Astrocyte (in vitro differentiated cells and primary cell): Measurements from ENCODE around the gene FPGS. TPM values are rescaled to one million over a fixed set of nuclear protein-coding genes. Genes with fewer than 3 reads are reported as not detected.

Experiments
- DNase-seq: peaks from one replicate; pipeline ENCODE4 v3.0.0-alpha.2; 2010; ENCODE audit warnings: low read depth
- FAIRE-seq: peaks from 2 replicates; lab custom pipeline; 2011; peaks lifted over from hg19 to GRCh38; lab: Jason Lieb, UNC
- H2AFZ ChIP-seq: 2 replicates; pipeline ENCODE4 v1.6.0; 2012; ENCODE audit warnings: low read depth, low read length, inconsistent platforms
- H3K27ac ChIP-seq: 2 replicates; pipeline ENCODE4 v1.5.1; 2011; ENCODE audit warnings: low read depth, low read length, inconsistent platforms
- H3K27me3 ChIP-seq: 2 replicates; pipeline ENCODE4 v1.6.0; 2011; ENCODE audit warnings: low read length, inconsistent platforms; ENCODE audit not compliant: insufficient read depth
- H3K36me3 ChIP-seq: 2 replicates; pipeline ENCODE4 v1.5.1; 2011; ENCODE audit warnings: low read length, inconsistent platforms; ENCODE audit not compliant: insufficient read depth
- H3K4me1 ChIP-seq: 2 replicates; pipeline ENCODE4 v1.5.1; 2011; ENCODE audit warnings: low read length, inconsistent platforms; ENCODE audit not compliant: insufficient read depth
- H3K4me2 ChIP-seq: 2 replicates; pipeline ENCODE4 v1.6.0; 2012; ENCODE audit warnings: low read length, inconsistent platforms
- H3K4me3 ChIP-seq: 2 replicates; pipeline ENCODE4 v1.5.1; 2011; ENCODE audit warnings: low read depth, mild to moderate bottlenecking, low read length, inconsistent platforms; ENCODE audit not compliant: insufficient read depth
- H3K79me2 ChIP-seq: 2 replicates; pipeline ENCODE4 v1.6.0; 2012; ENCODE audit warnings: mild to moderate bottlenecking, low read length, inconsistent platforms; ENCODE audit not compliant: insufficient read depth
- H3K9ac ChIP-seq: 2 replicates; pipeline ENCODE4 v1.6.0; 2012; ENCODE audit warnings: mild to moderate bottlenecking, low read length, inconsistent platforms
- H3K9me3 ChIP-seq: 2 replicates; pipeline ENCODE4 v1.5.1; 2012; ENCODE audit warnings: low read depth, mild to moderate bottlenecking, low read length, inconsistent platforms; ENCODE audit not compliant: insufficient read depth
- H4K20me1 ChIP-seq: 2 replicates; pipeline ENCODE4 v1.6.0; 2012; ENCODE audit warnings: low read length, inconsistent platforms; ENCODE audit not compliant: insufficient read depth
- H3K27ac Mint-ChIP-seq: one replicate; pipeline ENCODE4 v1.8.0; 2021; ENCODE audit warnings: mild to moderate bottlenecking, mixed read lengths; ENCODE audit not compliant: unreplicated experiment
- H3K27me3 Mint-ChIP-seq: one replicate; pipeline ENCODE4 v1.8.0; 2021; ENCODE audit warnings: low read depth, mixed read lengths; ENCODE audit not compliant: unreplicated experiment
- H3K36me3 Mint-ChIP-seq: one replicate; pipeline ENCODE4 v1.8.0; 2021; ENCODE audit warnings: low read depth, mixed read lengths; ENCODE audit not compliant: unreplicated experiment
- H3K4me1 Mint-ChIP-seq: one replicate; pipeline ENCODE4 v1.8.0; 2021; ENCODE audit warnings: low read depth, mixed read lengths; ENCODE audit not compliant: unreplicated experiment
- H3K4me3 Mint-ChIP-seq: one replicate; pipeline ENCODE4 v1.8.0; 2021; ENCODE audit warnings: mild to moderate bottlenecking, moderate library complexity, mixed read lengths; ENCODE audit not compliant: unreplicated experiment
- H3K9me3 Mint-ChIP-seq: one replicate; pipeline ENCODE4 v1.8.0; 2021; ENCODE audit warnings: mild to moderate bottlenecking, mixed read lengths; ENCODE audit not compliant: unreplicated experiment
- EZH2 ChIP-seq: IDR thresholded peaks from 2 replicates; pipeline ENCODE4 v1.6.1; 2012; ENCODE audit warnings: mild to moderate bottlenecking, low read length, inconsistent platforms; ENCODE audit not compliant: insufficient read depth
- total RNA-seq: library from RNA; stranded (reverse); gene quantifications from 2 replicates; pipeline ENCODE4 v1.2.1, GENCODE V29; 2021
- TF ChIP-seq, protein P1 (sequence below): IDR thresholded peaks from 2 replicates; pipeline ENCODE4 v1.5.1; 2011; ENCODE audit warnings: low read depth, mild to moderate bottlenecking, inconsistent platforms, low read length, moderate library complexity; ENCODE audit not compliant: insufficient read depth

Gene FPGS
- total RNA-seq, 1 donor from 2014 or later, result 49.4 TPM

DNA sequence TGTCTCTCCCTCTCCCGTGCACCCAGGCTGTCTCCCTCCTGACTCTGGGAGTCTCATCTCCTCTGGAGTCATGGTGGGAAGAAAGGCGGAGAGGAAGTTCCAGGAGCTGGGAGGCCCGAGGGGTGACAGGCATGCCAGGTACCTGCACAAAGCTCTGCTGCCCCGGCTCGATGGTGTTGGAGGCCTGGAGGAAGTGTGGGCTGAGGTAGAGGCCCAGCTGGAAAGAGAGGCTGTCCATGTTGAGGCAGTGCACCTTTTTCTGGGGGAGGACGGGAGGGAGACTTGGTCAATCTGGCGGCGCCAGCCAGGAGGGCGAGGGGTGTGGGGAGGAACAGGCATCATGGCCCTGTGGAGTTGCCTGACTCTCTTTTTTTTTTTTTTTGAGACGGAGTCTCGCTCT lies 15.9 kb downstream of the FPGS start:
- Mint-ChIP-seq H3K4me3 (no peak overlapping the region), H3K36me3 (peaks cover 12% of the 10 kb centered on the region), H3K27me3 (no peaks in the 10 kb centered on the region), H3K9me3 (no peaks in the 10 kb centered on the region), H3K27ac (no peak overlapping the region), H3K4me1 (peaks cover 1% of the 10 kb centered on the region)
- H3K4me1 ChIP-seq, result no peaks in the 10 kb centered on the region
- H3K79me2 ChIP-seq, result no peaks in the 10 kb centered on the region
- H3K27ac ChIP-seq, result no peak overlapping the region
- FAIRE-seq (no peak), DNase-seq (no peak)
- H3K4me2 ChIP-seq, result no peak overlapping the region
- TF ChIP-seq, protein P1, sequence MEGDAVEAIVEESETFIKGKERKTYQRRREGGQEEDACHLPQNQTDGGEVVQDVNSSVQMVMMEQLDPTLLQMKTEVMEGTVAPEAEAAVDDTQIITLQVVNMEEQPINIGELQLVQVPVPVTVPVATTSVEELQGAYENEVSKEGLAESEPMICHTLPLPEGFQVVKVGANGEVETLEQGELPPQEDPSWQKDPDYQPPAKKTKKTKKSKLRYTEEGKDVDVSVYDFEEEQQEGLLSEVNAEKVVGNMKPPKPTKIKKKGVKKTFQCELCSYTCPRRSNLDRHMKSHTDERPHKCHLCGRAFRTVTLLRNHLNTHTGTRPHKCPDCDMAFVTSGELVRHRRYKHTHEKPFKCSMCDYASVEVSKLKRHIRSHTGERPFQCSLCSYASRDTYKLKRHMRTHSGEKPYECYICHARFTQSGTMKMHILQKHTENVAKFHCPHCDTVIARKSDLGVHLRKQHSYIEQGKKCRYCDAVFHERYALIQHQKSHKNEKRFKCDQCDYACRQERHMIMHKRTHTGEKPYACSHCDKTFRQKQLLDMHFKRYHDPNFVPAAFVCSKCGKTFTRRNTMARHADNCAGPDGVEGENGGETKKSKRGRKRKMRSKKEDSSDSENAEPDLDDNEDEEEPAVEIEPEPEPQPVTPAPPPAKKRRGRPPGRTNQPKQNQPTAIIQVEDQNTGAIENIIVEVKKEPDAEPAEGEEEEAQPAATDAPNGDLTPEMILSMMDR, result no peak
- H3K9ac ChIP-seq, result no peak overlapping the region
- H3K4me3 ChIP-seq, result no peak overlapping the region
- H2AFZ ChIP-seq, result no peak overlapping the region
- H4K20me1 ChIP-seq, result peaks cover 4% of the 10 kb centered on the region
- H3K36me3 ChIP-seq, result peaks cover 2% of the 10 kb centered on the region
- H3K9me3 ChIP-seq, result no peaks in the 10 kb centered on the region
- no peaks in the 10 kb centered on the region for H3K27me3 ChIP-seq

DNA sequence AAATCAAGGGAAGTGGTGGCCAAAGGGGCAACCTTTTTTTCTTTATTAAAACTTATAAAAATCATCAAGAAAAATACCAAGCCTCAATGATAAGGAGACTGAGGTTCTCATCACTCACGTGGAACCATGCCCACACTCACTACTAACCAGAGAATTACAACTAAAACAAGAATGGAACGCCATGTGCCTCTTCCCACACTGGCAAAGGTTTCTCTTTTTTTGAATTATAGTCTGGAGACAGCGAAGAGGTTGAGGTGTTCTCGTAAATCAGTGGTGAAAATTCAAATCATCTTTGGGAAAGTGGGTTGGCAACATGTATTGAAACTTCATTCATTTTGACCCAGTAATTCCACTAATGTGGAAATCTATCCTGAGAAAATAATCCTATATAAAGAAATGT lies 19.4 kb downstream of the FPGS start:
- Histone ChIP-seq H2AFZ (no peak overlapping the region), H3K79me2 (no peaks in the 10 kb centered on the region), H3K9me3 (no peaks in the 10 kb centered on the region), H3K4me2 (no peak overlapping the region), H3K27me3 (no peaks in the 10 kb centered on the region), H3K27ac (no peak overlapping the region), H4K20me1 (peaks cover 4% of the 10 kb centered on the region), H3K9ac (no peak overlapping the region), H3K4me1 (peaks cover 2% of the 10 kb centered on the region), H3K36me3 (peaks cover 5% of the 10 kb centered on the region), H3K4me3 (no peak overlapping the region)
- Mint-ChIP-seq H3K27me3 (peaks cover 18% of the 10 kb centered on the region), H3K36me3 (peaks cover 8% of the 10 kb centered on the region), H3K9me3 (no peaks in the 10 kb centered on the region), H3K4me1 (peaks cover 1% of the 10 kb centered on the region), H3K27ac (no peak overlapping the region), H3K4me3 (no peak overlapping the region)
- DNase-seq (no peak), FAIRE-seq (no peak)
- TF ChIP-seq, protein P1, result no peak
- TF ChIP-seq EZH2, result no peak

DNA sequence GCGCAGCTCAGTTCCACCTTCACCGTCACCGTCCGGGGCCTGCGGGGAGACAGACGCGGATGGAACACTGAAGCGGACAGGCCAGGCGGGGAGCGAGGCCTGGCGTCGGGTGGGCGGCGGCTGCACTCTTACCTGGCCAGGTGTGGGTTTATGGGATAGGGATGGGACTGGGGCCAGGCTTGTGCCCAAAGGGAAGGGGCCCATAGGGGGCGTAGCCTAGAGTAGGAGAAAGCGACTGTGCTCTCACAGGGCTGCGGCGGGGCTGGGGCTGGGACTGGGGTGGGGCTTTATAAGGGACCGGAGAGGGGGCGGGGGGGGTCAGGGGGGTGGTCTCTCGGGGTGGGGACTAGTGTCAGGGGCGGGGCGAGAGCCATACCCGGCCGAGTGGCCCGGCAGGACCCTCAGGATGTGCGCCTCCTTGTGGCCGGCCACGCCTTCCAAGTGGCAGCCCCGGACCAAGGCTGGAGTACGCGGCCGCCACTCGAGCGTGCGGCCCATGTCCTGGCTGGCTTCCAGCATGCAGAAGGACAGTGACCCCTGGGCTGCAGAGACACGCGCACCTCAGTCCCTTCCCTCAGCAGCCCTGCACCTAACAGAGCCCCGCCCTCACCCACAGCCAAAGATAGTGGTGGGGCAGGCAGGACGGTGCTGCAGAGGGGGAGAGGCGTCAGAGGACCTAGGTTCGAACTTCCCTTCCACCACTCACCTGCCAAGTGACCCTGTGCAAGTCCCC lies 22.8 kb downstream of the FPGS start:
- Mint-ChIP-seq H3K27me3 (peaks cover 24% of the 10 kb centered on the region), H3K27ac (no peak overlapping the region), H3K9me3 (no peaks in the 10 kb centered on the region), H3K4me1 (peaks cover 8% of the 10 kb centered on the region), H3K36me3 (no peaks in the 10 kb centered on the region), H3K4me3 (no peak overlapping the region)
- Histone ChIP-seq H3K4me2 (no peak overlapping the region), H3K9me3 (no peaks in the 10 kb centered on the region), H3K27ac (no peak overlapping the region), H3K9ac (no peak overlapping the region), H4K20me1 (peaks cover 4% of the 10 kb centered on the region), H3K79me2 (no peaks in the 10 kb centered on the region), H3K36me3 (peaks cover 3% of the 10 kb centered on the region), H3K4me3 (no peak overlapping the region), H3K4me1 (peaks cover 7% of the 10 kb centered on the region), H2AFZ (no peak overlapping the region), H3K27me3 (no peaks in the 10 kb centered on the region)
- TF ChIP-seq, protein P1, result no peak
- TF ChIP-seq EZH2, result no peak
- FAIRE-seq (no peak), DNase-seq (no peak)
